IgD-negative memory B cell (primary cell): ENCODE data around the gene SNAPC4. TPM values are rescaled to one million over a fixed set of nuclear protein-coding genes. Genes with fewer than 3 reads are reported as not detected.

Experiments used
- H3K27ac Mint-ChIP-seq, 3 donors: one replicate each; pipeline ENCODE4 v1.8.0; 2020 to 2022; ENCODE audit warnings: mild to moderate bottlenecking in 3 of 3, mixed read lengths in 3 of 3, moderate library complexity in 1 of 3
- H3K27me3 Mint-ChIP-seq: one replicate; pipeline ENCODE4 v1.8.0; 2021; ENCODE audit warnings: mixed read lengths
- H3K36me3 Mint-ChIP-seq: one replicate; pipeline ENCODE4 v1.8.0; 2020; ENCODE audit warnings: mild to moderate bottlenecking, mixed read lengths
- H3K4me1 Mint-ChIP-seq, 3 donors: one replicate each; pipeline ENCODE4 v1.8.0; 2020 to 2022; ENCODE audit warnings: mixed read lengths in 3 of 3, mild to moderate bottlenecking in 1 of 3
- H3K4me3 Mint-ChIP-seq, 4 donors: one replicate each; pipeline ENCODE4 v1.8.0; 2020 to 2022; ENCODE audit warnings: mild to moderate bottlenecking in 4 of 4, mixed read lengths in 4 of 4, moderate library complexity in 3 of 4
- H3K9me3 Mint-ChIP-seq, 3 donors: one replicate each; pipeline ENCODE4 v1.8.0; 2020 to 2021; ENCODE audit warnings: mixed read lengths in 3 of 3, mild to moderate bottlenecking in 1 of 3
- polyA plus RNA-seq: library from polyadenylated mRNA; unstranded; fragments of 300-500 nt; fragmentation: Illumina TruSeq; gene quantifications from one replicate; pipeline ENCODE4 v1.2.3, GENCODE V29; 2021

The SNAPC4 gene
- polyA plus RNA-seq, 1 donor from 2014 or later, result 3.8 TPM

GRCh38 chr9:136378170-136379002 is 21.6 kb downstream of the SNAPC4 start:
- Mint-ChIP-seq H3K4me3 (no peak overlapping the region), H3K36me3 (peaks cover 2% of the 10 kb centered on the region), H3K4me1 (no peaks in the 10 kb centered on the region), H3K27ac (peak overlapping the region in 1 of 3 donors; percentile 83), H3K9me3 (no peaks in the 10 kb centered on the region), H3K27me3 (no peaks in the 10 kb centered on the region)

- no peaks in the 10 kb centered on the region for H3K9me3 Mint-ChIP-seq
- no peaks in the 10 kb centered on the region for H3K4me1 Mint-ChIP-seq
- H3K36me3 Mint-ChIP-seq, result peaks cover 2% of the 10 kb centered on the region
- no peaks in the 10 kb centered on the region for H3K27me3 Mint-ChIP-seq
- H3K4me3 Mint-ChIP-seq, result no peak overlapping the region
- H3K27ac Mint-ChIP-seq, result peak overlapping the region in 1 of 3 donors; percentile 83
Observed at GRCh38 chr9:136377341-136378169, 22.4 kb downstream of the SNAPC4 start.

GRCh38 chr9:136376457-136376856 is 23.5 kb downstream of the SNAPC4 start:
- Mint-ChIP-seq H3K4me1 (no peaks in the 10 kb centered on the region), H3K9me3 (no peaks in the 10 kb centered on the region), H3K27me3 (no peaks in the 10 kb centered on the region), H3K4me3 (no peak overlapping the region), H3K36me3 (peaks cover 2% of the 10 kb centered on the region), H3K27ac (peak overlapping the region in 1 of 3 donors; percentile 19)

GRCh38 chr9:136375096-136375495 is 24.9 kb downstream of the SNAPC4 start:
- H3K27ac Mint-ChIP-seq, result no peak overlapping the region
- no peaks in the 10 kb centered on the region for H3K27me3 Mint-ChIP-seq
- H3K36me3 Mint-ChIP-seq, result peaks cover 2% of the 10 kb centered on the region
- H3K9me3 Mint-ChIP-seq, result no peaks in the 10 kb centered on the region
- no peaks in the 10 kb centered on the region for H3K4me1 Mint-ChIP-seq
- H3K4me3 Mint-ChIP-seq, result no peak overlapping the region

- Mint-ChIP-seq H3K27me3 (no peaks in the 10 kb centered on the region), H3K36me3 (peaks cover 2% of the 10 kb centered on the region), H3K27ac (no peak overlapping the region), H3K9me3 (no peaks in the 10 kb centered on the region), H3K4me1 (no peaks in the 10 kb centered on the region), H3K4me3 (no peak overlapping the region)
Observed at GRCh38 chr9:136374183-136374575, 25.8 kb downstream of the SNAPC4 start.

GRCh38 chr9:136373300-136374182 is 26.4 kb downstream of the SNAPC4 start, which contains the start of gene CARD9:
Gene CARD9, minus strand, starts transcription at chr9:136373669. Its CDS starts 1,591 bp downstream, at chr9:136372078.
- H3K4me3 Mint-ChIP-seq, result peak within 1 kb of the TSS in 1 of 4 donors; percentile 5
- no peak within 1 kb of the TSS for H3K27ac Mint-ChIP-seq
- peaks cover 2% of the 10 kb centered on the region for H3K36me3 Mint-ChIP-seq
- no peaks in the 10 kb centered on the region for H3K27me3 Mint-ChIP-seq
- H3K9me3 Mint-ChIP-seq, result no peaks in the 10 kb centered on the region
- H3K4me1 Mint-ChIP-seq, result no peaks in the 10 kb centered on the region

GRCh38 chr9:136372561-136373299 is 27.2 kb downstream of the SNAPC4 start:
- H3K4me1 Mint-ChIP-seq, result no peaks in the 10 kb centered on the region
- H3K27ac Mint-ChIP-seq, result no peak overlapping the region
- peak overlapping the region in 1 of 4 donors; percentile 5 for H3K4me3 Mint-ChIP-seq
- H3K27me3 Mint-ChIP-seq, result no peaks in the 10 kb centered on the region
- no peaks in the 10 kb centered on the region for H3K9me3 Mint-ChIP-seq
- H3K36me3 Mint-ChIP-seq, result peaks cover 2% of the 10 kb centered on the region

- no peak overlapping the region for H3K27ac Mint-ChIP-seq
- no peaks in the 10 kb centered on the region for H3K9me3 Mint-ChIP-seq
- no peaks in the 10 kb centered on the region for H3K27me3 Mint-ChIP-seq
- H3K36me3 Mint-ChIP-seq, result peaks cover 2% of the 10 kb centered on the region
- H3K4me1 Mint-ChIP-seq, result no peaks in the 10 kb centered on the region
- no peak overlapping the region for H3K4me3 Mint-ChIP-seq
Observed at GRCh38 chr9:136372006-136372405, 28.0 kb downstream of the SNAPC4 start.

- H3K9me3 Mint-ChIP-seq, result no peaks in the 10 kb centered on the region
- H3K27ac Mint-ChIP-seq, result no peak overlapping the region
- H3K4me1 Mint-ChIP-seq, result no peaks in the 10 kb centered on the region
- peaks cover 2% of the 10 kb centered on the region for H3K36me3 Mint-ChIP-seq
- H3K27me3 Mint-ChIP-seq, result no peaks in the 10 kb centered on the region
- H3K4me3 Mint-ChIP-seq, result no peak overlapping the region
Observed at GRCh38 chr9:136371533-136371880, 28.5 kb downstream of the SNAPC4 start.

- Mint-ChIP-seq H3K9me3 (no peaks in the 10 kb centered on the region), H3K36me3 (peaks cover 2% of the 10 kb centered on the region), H3K27me3 (no peaks in the 10 kb centered on the region)
Observed at GRCh38 chr9:136370687-136371532, 29.1 kb downstream of the SNAPC4 start.

GRCh38 chr9:136370037-136370436 is 29.9 kb downstream of the SNAPC4 start:
- H3K4me1 Mint-ChIP-seq, result peaks cover 0 to 1% (median 0%) of the 10 kb centered on the region in 3 donors
- H3K27me3 Mint-ChIP-seq, result no peaks in the 10 kb centered on the region
- H3K36me3 Mint-ChIP-seq, result peaks cover 2% of the 10 kb centered on the region
- no peak overlapping the region for H3K4me3 Mint-ChIP-seq
- no peak overlapping the region for H3K27ac Mint-ChIP-seq
- no peaks in the 10 kb centered on the region for H3K9me3 Mint-ChIP-seq

More at GRCh38 chr9:136370687-136371532, 29.1 kb downstream of the SNAPC4 start:
- Mint-ChIP-seq H3K27ac (no peak overlapping the region), H3K4me3 (no peak overlapping the region), H3K4me1 (peaks cover 0 to 1% (median 0%) of the 10 kb centered on the region in 3 donors)

GRCh38 chr9:136368190-136368589 is 31.8 kb downstream of the SNAPC4 start:
- H3K4me1 Mint-ChIP-seq, result peaks cover 0 to 2% (median 1%) of the 10 kb centered on the region in 3 donors
- H3K27ac Mint-ChIP-seq, result no peak overlapping the region
- no peak overlapping the region for H3K4me3 Mint-ChIP-seq
- H3K27me3 Mint-ChIP-seq, result no peaks in the 10 kb centered on the region
- H3K9me3 Mint-ChIP-seq, result no peaks in the 10 kb centered on the region
- H3K36me3 Mint-ChIP-seq, result no peaks in the 10 kb centered on the region

- Mint-ChIP-seq H3K9me3 (no peaks in the 10 kb centered on the region), H3K36me3 (no peaks in the 10 kb centered on the region), H3K4me3 (no peak overlapping the region), H3K27me3 (no peaks in the 10 kb centered on the region), H3K27ac (no peak overlapping the region), H3K4me1 (peaks cover 0 to 3% (median 1%) of the 10 kb centered on the region in 3 donors)
Observed at GRCh38 chr9:136367296-136368145, 32.4 kb downstream of the SNAPC4 start.
